ENCODE data around the gene VAT1. TPM values are rescaled to one million over a fixed set of nuclear protein-coding genes. Genes with fewer than 3 reads are reported as not detected.

VAT1 gene
- total and polyA plus RNA-seq, 9 of the 15 experiments (the other 6 are each of a cell fraction or from before 2014, with no cell fraction given) = 29.4 to 153 (median 66.7) TPM

GRCh38 chr17:43021741-43022512, at the start of gene VAT1 (continued):
- TF ChIP-seq CHAMP1 (IDR thresholded peaks at IDR 0.05) (no peak), POLR2H (tag; IDR thresholded peaks at IDR 0.05; ENCODE audit: low read depth) (no peak), ETS2 (tag; IDR thresholded peaks at IDR 0.05; ENCODE audit: borderline replicate concordance, poor library complexity, severe bottlenecking) (no peak), RUNX1 (IDR thresholded peaks at IDR 0.05; ENCODE audit: low read depth) (no peak), SMAD2 (IDR thresholded peaks at IDR 0.05; ENCODE audit: low read depth, low read length) (no peak), ZNF277 (CRISPR knock-in tag; IDR thresholded peaks at IDR 0.05; ENCODE audit: borderline replicate concordance) (no peak), JUND (IDR thresholded peaks at IDR 0.05; ENCODE audit: borderline replicate concordance, low read depth, low read length) (0 out of 2 replicates have a peak, but pooled peaks have one; percentile 13), JUND (tag; IDR thresholded peaks at IDR 0.05; ENCODE audit: borderline replicate concordance, low read depth, low read length) (no peak), ZBTB2 (IDR thresholded peaks at IDR 0.05) (no peak), E2F8 (IDR thresholded peaks at IDR 0.05; ENCODE audit: low read depth, partially characterized antibody) (no peak), ELF1 (tag; IDR thresholded peaks at IDR 0.05) (no peak), FOXO4 (CRISPR knock-in tag; IDR thresholded peaks at IDR 0.05) (no peak), FIP1L1 (IDR thresholded peaks at IDR 0.05; ENCODE audit: low read depth, low read length, poor library complexity, severe bottlenecking) (peak; percentile 79), GABPB1 (CRISPR knock-in tag; IDR thresholded peaks at IDR 0.05) (peak; percentile 27; the same call in 1 of the 2 replicates)

Measured in K562 (cell line).